Measurements from ENCODE around the gene SHD. TPM values are rescaled to one million over a fixed set of nuclear protein-coding genes. Genes with fewer than 3 reads are reported as not detected.

The SHD gene
- total and polyA plus RNA-seq, 2 of the 13 experiments (the other 11 are each of a cell fraction or from before 2014, with no cell fraction given): 0.11 to 0.20 TPM

DNA sequence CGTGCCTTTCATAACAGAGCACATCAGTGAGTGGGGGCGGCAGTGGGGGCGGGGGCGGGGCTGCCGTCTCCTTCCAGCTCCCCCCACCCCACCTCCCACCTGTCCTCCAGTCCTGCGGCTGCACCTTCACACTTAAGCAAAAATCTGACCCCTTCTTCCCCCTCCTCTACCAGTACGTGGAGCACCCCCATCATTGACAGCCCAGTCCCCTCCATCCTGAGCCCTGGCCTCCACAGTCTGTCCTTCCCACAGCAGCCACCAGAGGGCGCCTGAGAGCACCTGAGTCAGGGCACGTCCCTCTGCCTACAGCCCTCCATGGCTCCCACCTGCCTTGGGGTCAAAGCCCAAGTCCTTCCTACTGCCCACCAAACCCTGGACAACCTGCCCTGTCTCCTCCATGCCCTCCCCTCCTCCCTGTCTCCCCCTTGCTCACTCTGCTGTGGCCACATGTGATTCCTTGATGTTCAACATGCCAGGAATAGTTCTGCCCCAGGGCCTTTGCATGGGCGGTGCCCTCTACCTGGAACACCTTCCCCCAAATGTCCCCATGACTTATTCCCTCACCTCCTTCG is 45.7 kb upstream of the SHD start (continued):
- TF ChIP-seq PRDM4 (CRISPR knock-in tag; IDR thresholded peaks at IDR 0.05; ENCODE audit: borderline replicate concordance): no peak
- TF ChIP-seq, protein P1, sequence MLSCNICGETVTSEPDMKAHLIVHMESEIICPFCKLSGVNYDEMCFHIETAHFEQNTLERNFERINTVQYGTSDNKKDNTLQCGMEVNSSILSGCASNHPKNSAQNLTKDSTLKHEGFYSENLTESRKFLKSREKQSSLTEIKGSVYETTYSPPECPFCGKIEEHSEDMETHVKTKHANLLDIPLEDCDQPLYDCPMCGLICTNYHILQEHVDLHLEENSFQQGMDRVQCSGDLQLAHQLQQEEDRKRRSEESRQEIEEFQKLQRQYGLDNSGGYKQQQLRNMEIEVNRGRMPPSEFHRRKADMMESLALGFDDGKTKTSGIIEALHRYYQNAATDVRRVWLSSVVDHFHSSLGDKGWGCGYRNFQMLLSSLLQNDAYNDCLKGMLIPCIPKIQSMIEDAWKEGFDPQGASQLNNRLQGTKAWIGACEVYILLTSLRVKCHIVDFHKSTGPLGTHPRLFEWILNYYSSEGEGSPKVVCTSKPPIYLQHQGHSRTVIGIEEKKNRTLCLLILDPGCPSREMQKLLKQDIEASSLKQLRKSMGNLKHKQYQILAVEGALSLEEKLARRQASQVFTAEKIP (CRISPR knock-in tag; IDR thresholded peaks at IDR 0.05; ENCODE audit: borderline replicate concordance): no peak
- TF ChIP-seq ZC3H4 (CRISPR knock-in tag; IDR thresholded peaks at IDR 0.05; ENCODE audit: borderline replicate concordance): no peak
- TF ChIP-seq RXRA (CRISPR knock-in tag; IDR thresholded peaks at IDR 0.05): peak; percentile 38; the same call in 1 of the 2 replicates
- no peak for TF ChIP-seq POLR2AphosphoS2 (IDR thresholded peaks at IDR 0.05; ENCODE audit: low read depth, low read length)
- no peak for TF ChIP-seq FOXP1 (IDR thresholded peaks at IDR 0.05)
- TF ChIP-seq FOXP1 (CRISPR knock-in tag; IDR thresholded peaks at IDR 0.05): peak; percentile 26; the same call in 1 of the 2 replicates
- TF ChIP-seq ZNF180 (CRISPR knock-in tag; IDR thresholded peaks at IDR 0.05; ENCODE audit: borderline replicate concordance, low read depth): no peak
- peak; percentile 55; the same call in 1 of the 2 replicates for TF ChIP-seq ZNF574 (CRISPR knock-in tag; IDR thresholded peaks at IDR 0.05)
- TF ChIP-seq PBX3 (CRISPR knock-in tag; IDR thresholded peaks at IDR 0.05; ENCODE audit: borderline replicate concordance): no peak
- TF ChIP-seq ZNF558 (CRISPR knock-in tag; IDR thresholded peaks at IDR 0.05; ENCODE audit: borderline replicate concordance): no peak
- no peak for TF ChIP-seq KAT7 (CRISPR knock-in tag; IDR thresholded peaks at IDR 0.05; ENCODE audit: borderline replicate concordance)
- no peak for TF ChIP-seq GABPA (IDR thresholded peaks at IDR 0.05; ENCODE audit: low read depth, low read length)
- TF ChIP-seq GABPA (CRISPR knock-in tag; IDR thresholded peaks at IDR 0.05; ENCODE audit: low read depth): peak; percentile 28; the same call in 1 of the 2 replicates
- peak; percentile 30; the same call in 1 of the 2 replicates for TF ChIP-seq KDM4B (CRISPR knock-in tag; IDR thresholded peaks at IDR 0.05)
- 0 out of 2 replicates have a peak, but pooled peaks have one; percentile 22 for TF ChIP-seq ZNF563 (CRISPR knock-in tag; IDR thresholded peaks at IDR 0.05)
- 0 out of 2 replicates have a peak, but pooled peaks have one; percentile 22 for TF ChIP-seq ZNF501 (CRISPR knock-in tag; IDR thresholded peaks at IDR 0.05)
- no peak for TF ChIP-seq MATR3 (CRISPR knock-in tag; IDR thresholded peaks at IDR 0.05)
- TF ChIP-seq THAP9 (CRISPR knock-in tag; IDR thresholded peaks at IDR 0.05; ENCODE audit: borderline replicate concordance): peak; percentile 54; the same call in 1 of the 2 replicates
